ENCODE data around the gene PLCG1.
A peak's percentile ranks its signal among the peaks of the same experiment; 100 is the strongest.

The PLCG1 gene

GRCh38 chr20:41198443-41198842 is 61.1 kb downstream of the PLCG1 start:
- H3K4me3 ChIP-seq (ENCODE audit: low read depth, low read length) = no peak overlapping the region
- no peak for DNase-seq (ENCODE audit: low read depth)

- DNase-seq (ENCODE audit: low read depth) = no peak
- H3K4me3 ChIP-seq (ENCODE audit: low read depth, low read length) = no peak overlapping the region
Measured at GRCh38 chr20:41200446-41201202, 63.3 kb downstream of the PLCG1 start.

DNA sequence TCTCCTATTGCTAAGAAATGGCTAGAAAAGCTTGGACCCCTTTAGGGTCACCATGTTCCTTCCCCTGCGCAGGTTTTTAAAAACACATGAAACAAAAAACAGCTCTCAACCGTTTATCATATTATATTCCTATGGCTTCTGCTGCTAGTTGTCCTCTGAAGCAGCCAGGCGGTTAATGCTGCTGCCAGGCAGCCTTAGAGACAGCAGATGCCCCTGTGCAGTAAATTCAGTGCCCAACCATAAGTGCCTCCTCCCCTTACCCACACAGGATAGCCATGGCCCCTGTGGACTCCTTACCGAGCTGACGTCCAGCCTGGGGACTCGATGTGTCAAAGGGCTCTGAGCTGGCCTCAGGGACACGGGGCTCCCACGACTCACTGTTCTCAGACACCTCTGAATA is 64.4 kb downstream of the PLCG1 start:
- no peak overlapping the region for H3K4me3 ChIP-seq (ENCODE audit: low read depth, low read length)
- no peak for DNase-seq (ENCODE audit: low read depth)

DNA sequence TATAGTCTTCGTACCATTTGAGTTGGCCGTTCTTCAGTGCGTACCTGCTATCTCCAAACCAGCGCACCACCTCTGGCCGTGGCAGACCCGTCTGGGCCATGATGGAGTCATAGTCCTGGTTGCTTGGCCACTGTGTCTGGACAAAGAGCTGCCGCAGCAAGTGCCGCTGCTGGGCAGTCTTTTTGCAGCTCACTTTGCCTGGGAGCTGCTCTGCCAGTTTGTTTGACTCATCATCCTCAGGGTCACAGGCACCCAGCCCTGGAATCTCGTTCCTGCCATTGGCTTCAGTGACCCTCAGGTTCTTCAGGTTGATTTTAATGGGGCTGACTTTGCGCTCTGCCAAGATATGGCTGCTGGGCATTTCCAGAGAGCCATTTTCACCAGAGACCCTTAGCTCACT is 65.1 kb downstream of the PLCG1 start:
- DNase-seq (ENCODE audit: low read depth) = no peak
- H3K4me3 ChIP-seq (ENCODE audit: low read depth, low read length) = no peak overlapping the region

DNA sequence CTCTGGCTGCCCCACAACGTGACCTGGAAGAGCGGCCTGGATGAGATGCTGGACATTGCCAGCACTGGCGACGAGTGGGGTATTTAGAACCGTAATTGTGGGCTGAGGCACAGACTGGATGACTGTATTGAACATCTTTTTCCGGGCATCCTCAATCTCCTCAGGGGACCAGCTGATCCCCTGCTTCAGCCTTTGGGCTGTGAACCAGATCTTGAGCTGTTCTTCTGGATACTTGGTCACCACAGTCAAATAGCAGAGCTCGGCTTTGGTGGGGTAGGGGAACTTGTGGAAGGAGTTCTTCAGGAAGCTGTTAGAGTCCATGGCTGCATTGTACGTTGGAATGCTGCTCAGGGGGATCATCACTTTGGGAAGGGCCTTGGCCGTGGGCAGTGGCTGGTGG is 66.3 kb downstream of the PLCG1 start:
- no peak overlapping the region for H3K4me3 ChIP-seq (ENCODE audit: low read depth, low read length)
- DNase-seq (ENCODE audit: low read depth) = no peak

DNA sequence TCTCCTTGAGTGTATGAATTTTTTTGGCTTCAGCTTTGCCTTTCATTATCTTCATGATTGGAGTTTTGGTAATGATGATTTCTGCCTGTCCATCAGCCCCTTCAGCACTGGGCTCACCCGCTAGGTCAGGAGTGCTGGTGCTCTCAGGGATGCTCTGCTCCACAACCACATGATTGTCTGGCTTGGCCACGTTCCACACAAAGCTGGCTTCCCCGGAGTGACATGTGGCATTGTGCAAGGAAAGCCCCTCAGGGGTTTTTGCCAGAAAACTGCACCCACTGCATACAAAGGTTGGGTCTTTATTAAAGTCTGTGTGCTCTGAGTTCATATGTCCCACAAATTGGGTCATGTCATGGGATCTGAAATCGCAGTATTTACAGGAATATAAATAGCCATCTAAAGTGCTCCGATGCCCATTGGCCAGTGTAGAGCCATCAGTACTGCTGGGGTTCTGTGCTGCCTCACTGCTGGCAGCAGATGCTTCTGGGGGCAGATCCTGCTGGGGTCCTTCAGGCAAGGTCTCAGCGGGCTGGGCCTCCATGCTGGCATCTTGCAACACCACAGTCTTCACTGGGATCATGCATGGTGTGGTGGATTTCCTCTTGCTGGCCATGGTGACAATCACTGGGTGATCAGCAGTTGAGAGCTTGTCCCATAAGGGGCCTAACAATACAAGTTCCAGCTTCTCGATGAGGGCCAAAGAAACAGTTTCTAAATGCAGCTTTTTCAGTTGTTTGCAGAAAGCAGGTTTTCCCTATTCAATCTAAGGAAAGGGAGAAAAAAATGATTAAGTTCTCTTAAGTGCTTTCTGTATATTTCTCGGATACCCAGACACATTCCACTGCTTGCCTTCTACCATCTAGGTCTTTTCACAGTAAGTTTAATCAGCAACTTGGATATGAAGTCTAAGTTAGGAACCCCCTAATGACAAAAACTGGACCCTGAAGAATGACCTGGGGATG is 67.2 kb downstream of the PLCG1 start:
- no peak overlapping the region for H3K4me3 ChIP-seq (ENCODE audit: low read depth, low read length)
- no peak for DNase-seq (ENCODE audit: low read depth)

DNA sequence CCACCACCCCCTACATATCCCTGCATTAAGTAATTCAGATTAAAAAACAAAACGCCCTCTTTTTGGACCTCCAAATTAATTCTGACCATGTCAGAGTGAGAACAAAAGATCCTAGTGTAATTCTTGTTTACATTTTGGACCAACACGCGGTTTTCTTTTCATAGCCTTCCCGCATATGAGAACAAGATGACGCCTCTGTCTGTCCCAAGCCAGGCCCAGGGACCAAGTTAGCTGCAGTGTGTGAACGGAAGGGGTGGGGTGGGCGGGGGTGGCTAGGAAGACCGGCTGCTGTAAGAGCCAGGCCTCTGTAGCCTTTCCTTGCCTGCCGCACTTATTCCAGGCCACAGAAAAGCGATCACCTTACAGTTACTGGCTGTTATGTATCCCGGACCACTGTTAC is 68.0 kb downstream of the PLCG1 start:
- DNase-seq (ENCODE audit: low read depth) = no peak
- H3K4me3 ChIP-seq (ENCODE audit: low read depth, low read length) = no peak overlapping the region

GRCh38 chr20:41213150-41213820 is 75.9 kb downstream of the PLCG1 start:
- no peak for DNase-seq (ENCODE audit: low read depth)

GRCh38 chr20:41214202-41214601 is 76.9 kb downstream of the PLCG1 start:
- H3K4me3 ChIP-seq (ENCODE audit: low read depth, low read length) = no peak overlapping the region
- no peak for DNase-seq (ENCODE audit: low read depth)

More at GRCh38 chr20:41213150-41213820, 75.9 kb downstream of the PLCG1 start:
- no peak overlapping the region for H3K4me3 ChIP-seq (ENCODE audit: low read depth, low read length)

GRCh38 chr20:41214666-41215065 is 77.3 kb downstream of the PLCG1 start:
- DNase-seq (ENCODE audit: low read depth) = no peak
- no peak overlapping the region for H3K4me3 ChIP-seq (ENCODE audit: low read depth, low read length)

DNA sequence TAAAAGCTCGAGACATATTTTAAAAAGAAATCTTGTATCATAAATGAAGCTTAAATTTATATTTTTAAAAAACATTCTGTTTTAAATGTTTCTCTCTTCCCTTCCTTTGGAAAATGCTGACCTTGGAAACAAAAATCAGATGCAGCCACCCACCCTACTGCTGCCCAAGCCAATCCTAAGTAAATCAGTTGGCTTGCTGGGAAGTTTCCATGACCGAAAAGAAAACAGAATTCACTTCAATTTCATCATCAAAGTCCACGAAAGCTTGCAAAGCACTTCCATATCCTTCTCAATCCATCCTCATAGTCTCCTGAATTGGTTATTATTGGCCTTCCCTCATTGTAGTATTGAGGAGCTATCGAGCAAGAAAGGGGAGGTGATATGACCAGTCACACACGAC is 80.1 kb downstream of the PLCG1 start:
- DNase-seq (ENCODE audit: low read depth) = no peak

GRCh38 chr20:41218466-41218865 is 81.1 kb downstream of the PLCG1 start:
- DNase-seq (ENCODE audit: low read depth) = peak; percentile 39

More for the DNA sequence above, 80.1 kb downstream of the PLCG1 start:
- H3K4me3 ChIP-seq (ENCODE audit: low read depth, low read length) = no peak overlapping the region

GRCh38 chr20:41219824-41220223 is 82.5 kb downstream of the PLCG1 start:
- H3K4me3 ChIP-seq (ENCODE audit: low read depth, low read length) = no peak overlapping the region
- DNase-seq (ENCODE audit: low read depth) = no peak

More at GRCh38 chr20:41218466-41218865, 81.1 kb downstream of the PLCG1 start:
- no peak overlapping the region for H3K4me3 ChIP-seq (ENCODE audit: low read depth, low read length)

GRCh38 chr20:41221614-41222218 is 84.4 kb downstream of the PLCG1 start:
- no peak for DNase-seq (ENCODE audit: low read depth)
- no peak overlapping the region for H3K4me3 ChIP-seq (ENCODE audit: low read depth, low read length)

GRCh38 chr20:41222296-41222695 is 85.0 kb downstream of the PLCG1 start:
- H3K4me3 ChIP-seq (ENCODE audit: low read depth, low read length) = no peak overlapping the region
- no peak for DNase-seq (ENCODE audit: low read depth)

DNA sequence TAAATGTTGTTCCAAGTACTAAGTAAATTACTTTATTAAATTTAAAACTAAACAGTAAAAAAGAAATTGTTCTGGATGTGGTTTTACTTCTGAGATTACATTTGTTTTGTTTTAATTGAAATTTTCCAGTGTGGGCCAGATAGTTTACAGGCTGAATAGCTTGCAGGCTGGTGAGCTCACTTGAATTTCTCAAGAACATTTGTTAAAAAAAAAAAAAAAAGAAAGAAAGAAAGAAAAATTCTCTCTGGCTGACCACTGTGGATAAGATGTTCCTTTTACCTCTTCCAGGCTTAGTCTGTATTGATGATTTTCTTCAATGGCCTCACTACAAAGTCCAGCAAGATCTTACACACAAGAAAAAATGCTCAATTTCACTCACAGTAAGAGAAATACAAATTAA is 85.4 kb downstream of the PLCG1 start:
- DNase-seq (ENCODE audit: low read depth) = no peak
- no peak overlapping the region for H3K4me3 ChIP-seq (ENCODE audit: low read depth, low read length)

DNA sequence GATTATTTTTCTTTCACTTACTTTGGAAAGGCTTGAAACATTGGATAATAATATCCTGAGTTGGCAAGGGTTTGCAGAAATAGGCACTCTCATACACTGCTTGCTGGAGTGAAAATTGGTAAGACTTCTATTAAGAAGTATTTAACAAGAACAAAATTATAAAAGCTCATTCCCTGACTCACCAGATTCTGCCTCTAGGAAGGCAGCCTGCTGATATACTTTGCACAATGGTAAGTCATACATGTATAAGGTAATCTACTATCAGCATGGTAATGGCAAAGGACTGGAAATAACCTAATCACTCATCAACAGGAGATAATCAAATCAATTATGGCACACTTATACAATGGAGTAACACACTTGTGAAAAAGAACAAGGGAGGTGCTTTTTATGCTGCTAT is 85.8 kb downstream of the PLCG1 start:
- DNase-seq (ENCODE audit: low read depth) = no peak
- no peak overlapping the region for H3K4me3 ChIP-seq (ENCODE audit: low read depth, low read length)

- H3K4me3 ChIP-seq (ENCODE audit: low read depth, low read length) = no peak overlapping the region
- DNase-seq (ENCODE audit: low read depth) = no peak
Measured at GRCh38 chr20:41224281-41224680, 86.9 kb downstream of the PLCG1 start.

DNA sequence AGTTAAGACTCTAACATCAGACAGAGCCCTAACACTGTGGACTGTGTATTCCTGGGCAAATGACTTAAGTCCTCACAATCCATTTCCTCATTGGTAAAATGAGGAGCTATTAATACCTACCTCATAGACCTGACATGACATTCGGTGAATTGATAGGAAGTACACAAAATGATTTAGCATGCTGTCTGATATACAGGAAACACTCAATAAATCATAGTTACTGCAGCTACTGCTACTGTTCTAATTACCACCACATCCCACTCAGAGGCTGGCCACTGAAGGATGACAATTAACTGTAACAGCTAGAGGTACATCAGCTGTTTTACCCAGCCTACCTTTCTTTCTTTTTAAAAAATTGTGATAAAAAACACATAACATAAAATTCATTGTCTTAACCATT is 87.7 kb downstream of the PLCG1 start:
- no peak overlapping the region for H3K4me3 ChIP-seq (ENCODE audit: low read depth, low read length)
- no peak for DNase-seq (ENCODE audit: low read depth)

DNA sequence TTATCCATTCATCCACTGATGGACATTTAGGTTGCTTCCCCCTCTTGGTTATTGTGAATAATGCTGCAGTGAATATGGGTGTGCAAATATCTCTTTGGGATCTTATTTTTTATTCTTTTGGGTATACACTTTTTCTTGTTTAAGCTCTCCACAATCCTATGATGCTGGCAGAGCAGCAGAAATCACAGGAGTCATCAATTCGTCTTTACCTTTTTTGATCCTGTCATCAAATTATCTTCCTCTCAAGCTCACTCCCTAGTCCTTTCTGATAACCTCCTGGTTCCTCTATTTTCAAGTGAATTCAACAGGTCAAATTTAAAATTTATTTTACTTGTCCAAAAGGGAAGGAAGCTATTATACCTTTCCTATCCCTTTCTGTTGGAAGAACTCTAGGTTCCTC is 89.1 kb downstream of the PLCG1 start:
- DNase-seq (ENCODE audit: low read depth) = no peak
- no peak overlapping the region for H3K4me3 ChIP-seq (ENCODE audit: low read depth, low read length)
